Measurements from ENCODE around the gene TRIM34. TPM values are rescaled to one million over a fixed set of nuclear protein-coding genes. Genes with fewer than 3 reads are reported as not detected.
"Not testable (repeated sequence)": the region's sequence is repeated elsewhere in the genome, so short reads cannot be mapped to it uniquely, and the experiment has no call there.

Gene TRIM34
- total and polyA plus RNA-seq, 12 donors, result 5.0 to 22.1 (median 11.0) TPM

DNA sequence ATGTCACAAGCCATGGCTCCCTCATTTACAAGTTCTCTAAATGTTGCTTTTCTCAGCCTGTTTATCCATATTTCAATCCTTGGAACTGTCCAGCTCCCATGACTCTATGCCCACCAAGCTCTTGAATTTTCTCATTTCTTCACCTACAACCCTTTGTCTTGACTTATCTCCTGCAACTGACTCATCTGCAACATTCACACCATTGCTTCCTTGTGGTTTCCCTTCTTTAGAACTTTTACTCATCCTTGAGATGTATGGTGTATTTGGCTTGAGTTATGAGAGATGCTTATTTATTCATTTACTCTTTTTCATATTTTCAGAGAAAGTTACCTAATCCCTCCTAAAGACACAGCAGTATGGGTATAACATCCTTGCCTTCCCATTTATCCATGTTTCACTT, 18.8 kb downstream of the TRIM34 start:
- DNase-seq, result no peak
- TF ChIP-seq, protein P1, sequence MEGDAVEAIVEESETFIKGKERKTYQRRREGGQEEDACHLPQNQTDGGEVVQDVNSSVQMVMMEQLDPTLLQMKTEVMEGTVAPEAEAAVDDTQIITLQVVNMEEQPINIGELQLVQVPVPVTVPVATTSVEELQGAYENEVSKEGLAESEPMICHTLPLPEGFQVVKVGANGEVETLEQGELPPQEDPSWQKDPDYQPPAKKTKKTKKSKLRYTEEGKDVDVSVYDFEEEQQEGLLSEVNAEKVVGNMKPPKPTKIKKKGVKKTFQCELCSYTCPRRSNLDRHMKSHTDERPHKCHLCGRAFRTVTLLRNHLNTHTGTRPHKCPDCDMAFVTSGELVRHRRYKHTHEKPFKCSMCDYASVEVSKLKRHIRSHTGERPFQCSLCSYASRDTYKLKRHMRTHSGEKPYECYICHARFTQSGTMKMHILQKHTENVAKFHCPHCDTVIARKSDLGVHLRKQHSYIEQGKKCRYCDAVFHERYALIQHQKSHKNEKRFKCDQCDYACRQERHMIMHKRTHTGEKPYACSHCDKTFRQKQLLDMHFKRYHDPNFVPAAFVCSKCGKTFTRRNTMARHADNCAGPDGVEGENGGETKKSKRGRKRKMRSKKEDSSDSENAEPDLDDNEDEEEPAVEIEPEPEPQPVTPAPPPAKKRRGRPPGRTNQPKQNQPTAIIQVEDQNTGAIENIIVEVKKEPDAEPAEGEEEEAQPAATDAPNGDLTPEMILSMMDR (IDR thresholded peaks at IDR 0.05), result no peak
- TF ChIP-seq POLR2A (IDR thresholded peaks at IDR 0.05), result no peak
- Histone ChIP-seq H3K4me1 (replicated peaks in 1 of 2) (no peaks in the 10 kb centered on the region), H3K9me3 (replicated peaks in 1 of 3) (no peaks in the 10 kb centered on the region), H3K36me3 (replicated peaks in 1 of 2) (peaks cover 0 to 11% of the 10 kb centered on the region in 2 donors), H3K27me3 (no peaks in the 10 kb centered on the region), H3K4me3 (no peak overlapping the region), H3K27ac (no peak overlapping the region)
- intact Hi-C loops (cut with DNase I), result no loop called here

DNA sequence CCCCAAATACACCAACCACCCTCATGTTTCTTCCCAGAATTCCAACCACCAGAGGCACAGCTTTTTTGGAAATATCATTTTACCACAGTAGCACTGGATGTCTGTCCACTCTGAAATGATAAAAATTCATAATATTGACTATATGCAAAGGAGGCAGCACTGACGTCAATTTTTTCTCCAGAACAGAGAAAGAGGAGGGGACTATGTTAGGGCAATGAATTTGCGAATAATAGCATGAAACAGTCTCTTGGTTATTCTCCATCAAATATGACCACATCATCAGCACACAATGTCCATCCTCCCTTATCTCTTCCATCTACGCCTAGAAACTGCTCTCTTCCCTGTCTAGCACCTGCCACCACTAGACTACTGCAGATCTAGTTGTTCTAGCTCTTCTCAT, 21.3 kb downstream of the TRIM34 start:
- H3K9me3 ChIP-seq (replicated peaks in 1 of 3), result no peaks in the 10 kb centered on the region
- H3K36me3 ChIP-seq (replicated peaks in 1 of 2), result peaks cover 0 to 11% of the 10 kb centered on the region in 2 donors
- 91 to 93% (median 91%) methylated on average over 3 of the region's 3 CpGs for WGBS, 4 donors
- no peaks in the 10 kb centered on the region for H3K27me3 ChIP-seq
- TF ChIP-seq POLR2A (IDR thresholded peaks at IDR 0.05), result no peak
- TF ChIP-seq, protein P1 (IDR thresholded peaks at IDR 0.05), result no peak
- intact Hi-C loops (cut with DNase I), result no loop called here
- DNase-seq, result no peak
- H3K4me3 ChIP-seq, result no peak overlapping the region
- no peaks in the 10 kb centered on the region for H3K4me1 ChIP-seq (replicated peaks in 1 of 2)
- H3K27ac ChIP-seq, result no peak overlapping the region

DNA sequence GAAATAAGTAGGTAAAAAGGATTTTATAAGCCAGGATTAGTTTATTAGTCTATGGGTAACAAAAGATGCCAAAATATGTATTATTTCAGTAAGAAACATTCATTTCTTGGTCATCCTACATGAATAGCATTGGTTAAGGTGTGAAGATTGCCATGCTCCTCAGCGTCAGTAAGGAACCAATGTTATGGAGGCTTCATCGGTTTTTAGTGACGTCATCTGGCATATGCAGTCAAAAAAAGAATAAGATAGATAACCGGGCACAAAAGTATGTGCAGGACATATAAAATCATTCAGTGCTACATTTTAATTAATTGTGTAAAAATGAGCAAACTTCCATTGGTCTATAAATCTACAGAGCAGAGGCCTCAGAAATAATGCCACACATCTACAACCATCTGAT, 30.7 kb downstream of the TRIM34 start:
- Histone ChIP-seq H3K27ac (no peak overlapping the region), H3K9me3 (replicated peaks in 1 of 3) (no peaks in the 10 kb centered on the region), H3K4me1 (replicated peaks in 1 of 2) (no peaks in the 10 kb centered on the region), H3K27me3 (no peaks in the 10 kb centered on the region), H3K4me3 (no peak overlapping the region), H3K36me3 (replicated peaks in 1 of 2) (no peaks in the 10 kb centered on the region)
- intact Hi-C loops (cut with DNase I), result no loop called here
- 92 to 96% (median 93%) methylated on average over 4 of the region's 4 CpGs for WGBS, 4 donors
- no peak for DNase-seq
- TF ChIP-seq POLR2A (IDR thresholded peaks at IDR 0.05), result no peak
- TF ChIP-seq, protein P1 (IDR thresholded peaks at IDR 0.05), result no peak

DNA sequence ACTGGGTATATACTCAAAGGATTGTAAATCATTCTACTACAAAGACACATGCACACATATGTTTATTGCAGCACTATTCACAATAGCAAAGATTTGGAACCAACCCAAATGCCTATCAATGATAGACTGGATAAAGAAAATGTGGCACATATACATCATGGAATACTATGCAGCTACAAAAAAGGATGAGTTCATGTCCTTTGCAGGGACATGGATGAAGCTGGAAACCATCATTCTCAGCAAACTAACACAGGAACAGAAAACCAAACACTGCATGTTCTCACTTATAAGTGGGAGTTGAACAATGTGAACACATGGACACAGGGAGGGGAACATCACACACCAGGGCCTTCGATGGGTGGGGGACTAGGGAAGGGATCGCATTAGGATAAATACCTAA, 32.2 kb downstream of the TRIM34 start:
- H3K27me3 ChIP-seq, DNase-seq: not testable (repeated sequence)
- WGBS, 4 donors, result 92 to 100% (median 96%) methylated on average over 2 of the region's 2 CpGs

DNA sequence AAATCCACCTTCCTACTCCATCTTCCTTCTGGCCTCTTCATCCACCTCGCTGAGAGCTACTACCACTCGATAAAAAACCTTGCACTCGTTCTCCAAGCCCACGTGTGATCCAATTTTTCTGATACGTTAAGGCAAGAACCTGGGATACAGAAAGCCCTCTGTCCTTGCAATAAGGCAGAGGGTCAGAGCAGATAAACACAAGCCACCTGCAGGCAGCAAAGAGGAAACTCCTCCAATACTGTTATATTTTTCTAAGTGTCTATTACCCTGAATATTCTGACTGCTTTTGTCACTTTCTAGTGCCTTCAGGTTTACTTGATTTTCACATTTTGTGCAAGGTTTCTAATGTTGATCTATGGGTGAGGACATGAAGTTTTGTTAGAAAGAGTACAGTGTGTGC, 33.5 kb downstream of the TRIM34 start:
- no peak overlapping the region for H3K4me3 ChIP-seq
- 87 to 89% (median 88%) methylated on average over 5 of the region's 5 CpGs for WGBS, 4 donors
- H3K36me3 ChIP-seq (replicated peaks in 1 of 2), result no peaks in the 10 kb centered on the region
- H3K4me1 ChIP-seq (replicated peaks in 1 of 2), result no peaks in the 10 kb centered on the region
- intact Hi-C loops (cut with DNase I), result no loop called here
- H3K27me3 ChIP-seq, result no peaks in the 10 kb centered on the region
- H3K9me3 ChIP-seq (replicated peaks in 1 of 3), result no peaks in the 10 kb centered on the region
- DNase-seq, result no peak
- no peak for TF ChIP-seq POLR2A (IDR thresholded peaks at IDR 0.05)
- TF ChIP-seq, protein P1 (IDR thresholded peaks at IDR 0.05), result no peak
- H3K27ac ChIP-seq, result no peak overlapping the region

More for the DNA sequence above, 32.2 kb downstream of the TRIM34 start:
- intact Hi-C loops (cut with DNase I); H3K4me3 ChIP-seq; H3K36me3 ChIP-seq (replicated peaks in 1 of 2); H3K4me1 ChIP-seq (replicated peaks in 1 of 2); H3K27ac ChIP-seq; H3K9me3 ChIP-seq (replicated peaks in 1 of 3): not testable (repeated sequence)

Data from adrenal gland (tissue), 12 donors.